Ishikawa (cell line): ENCODE measurements around the gene WNT11.

Experiments used
- CEBPB ChIP-seq: IDR thresholded peaks from 2 replicates; pipeline ENCODE4 v1.6.1; 2012
- CREB1 ChIP-seq: IDR thresholded peaks from 2 replicates; pipeline ENCODE4 v1.6.1; 2012; ENCODE audit warnings: low read depth
- EGR1 ChIP-seq: IDR thresholded peaks from 2 replicates; pipeline ENCODE4 v1.6.1; 2012
- EP300 ChIP-seq: IDR thresholded peaks from 2 replicates; pipeline ENCODE4 v1.6.1; 2012; ENCODE audit warnings: borderline replicate concordance
- FOXM1 ChIP-seq: IDR thresholded peaks from 2 replicates; pipeline ENCODE4 v1.6.1; 2012; ENCODE audit warnings: low read depth, borderline replicate concordance
- NFIC ChIP-seq: IDR thresholded peaks from 2 replicates; pipeline ENCODE4 v1.6.1; 2012
- RAD21 ChIP-seq: IDR thresholded peaks from 2 replicates; pipeline ENCODE4 v1.6.1; 2012; ENCODE audit warnings: low read depth
- TAF1 ChIP-seq: IDR thresholded peaks from 2 replicates; pipeline ENCODE4 v1.6.1; 2012; ENCODE audit warnings: low read depth, mild to moderate bottlenecking
- TCF12 ChIP-seq: IDR thresholded peaks from 2 replicates; pipeline ENCODE4 v1.6.1; 2012; ENCODE audit warnings: low read depth
- TEAD4 ChIP-seq: IDR thresholded peaks from 2 replicates; pipeline ENCODE4 v1.6.1; 2012
- YY1 ChIP-seq: IDR thresholded peaks from 2 replicates; pipeline ENCODE4 v1.6.1; 2012; ENCODE audit warnings: low read depth
- ZBTB7A ChIP-seq: IDR thresholded peaks from 2 replicates; pipeline ENCODE4 v1.6.1; 2012; ENCODE audit warnings: low read depth
- TF ChIP-seq, protein P1 (sequence below): IDR thresholded peaks from 2 replicates; pipeline ENCODE4 v1.6.1; 2012
- TF ChIP-seq, protein P2 (sequence below): IDR thresholded peaks from 2 replicates; pipeline ENCODE4 v1.6.1; 2012; ENCODE audit warnings: low read depth, mild to moderate bottlenecking
- TF ChIP-seq, protein P3 (sequence below): IDR thresholded peaks from 2 replicates; pipeline ENCODE4 v1.6.1; 2012

WNT11 gene

GRCh38 chr11:76179147-76179546, 27.2 kb downstream of the WNT11 start:
- TF ChIP-seq, protein P1, sequence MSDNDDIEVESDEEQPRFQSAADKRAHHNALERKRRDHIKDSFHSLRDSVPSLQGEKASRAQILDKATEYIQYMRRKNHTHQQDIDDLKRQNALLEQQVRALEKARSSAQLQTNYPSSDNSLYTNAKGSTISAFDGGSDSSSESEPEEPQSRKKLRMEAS, result no peak
- TF ChIP-seq RAD21, result no peak
- no peak for TF ChIP-seq YY1
- TF ChIP-seq, protein P2, sequence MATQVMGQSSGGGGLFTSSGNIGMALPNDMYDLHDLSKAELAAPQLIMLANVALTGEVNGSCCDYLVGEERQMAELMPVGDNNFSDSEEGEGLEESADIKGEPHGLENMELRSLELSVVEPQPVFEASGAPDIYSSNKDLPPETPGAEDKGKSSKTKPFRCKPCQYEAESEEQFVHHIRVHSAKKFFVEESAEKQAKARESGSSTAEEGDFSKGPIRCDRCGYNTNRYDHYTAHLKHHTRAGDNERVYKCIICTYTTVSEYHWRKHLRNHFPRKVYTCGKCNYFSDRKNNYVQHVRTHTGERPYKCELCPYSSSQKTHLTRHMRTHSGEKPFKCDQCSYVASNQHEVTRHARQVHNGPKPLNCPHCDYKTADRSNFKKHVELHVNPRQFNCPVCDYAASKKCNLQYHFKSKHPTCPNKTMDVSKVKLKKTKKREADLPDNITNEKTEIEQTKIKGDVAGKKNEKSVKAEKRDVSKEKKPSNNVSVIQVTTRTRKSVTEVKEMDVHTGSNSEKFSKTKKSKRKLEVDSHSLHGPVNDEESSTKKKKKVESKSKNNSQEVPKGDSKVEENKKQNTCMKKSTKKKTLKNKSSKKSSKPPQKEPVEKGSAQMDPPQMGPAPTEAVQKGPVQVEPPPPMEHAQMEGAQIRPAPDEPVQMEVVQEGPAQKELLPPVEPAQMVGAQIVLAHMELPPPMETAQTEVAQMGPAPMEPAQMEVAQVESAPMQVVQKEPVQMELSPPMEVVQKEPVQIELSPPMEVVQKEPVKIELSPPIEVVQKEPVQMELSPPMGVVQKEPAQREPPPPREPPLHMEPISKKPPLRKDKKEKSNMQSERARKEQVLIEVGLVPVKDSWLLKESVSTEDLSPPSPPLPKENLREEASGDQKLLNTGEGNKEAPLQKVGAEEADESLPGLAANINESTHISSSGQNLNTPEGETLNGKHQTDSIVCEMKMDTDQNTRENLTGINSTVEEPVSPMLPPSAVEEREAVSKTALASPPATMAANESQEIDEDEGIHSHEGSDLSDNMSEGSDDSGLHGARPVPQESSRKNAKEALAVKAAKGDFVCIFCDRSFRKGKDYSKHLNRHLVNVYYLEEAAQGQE, result no peak
- TF ChIP-seq, protein P3, sequence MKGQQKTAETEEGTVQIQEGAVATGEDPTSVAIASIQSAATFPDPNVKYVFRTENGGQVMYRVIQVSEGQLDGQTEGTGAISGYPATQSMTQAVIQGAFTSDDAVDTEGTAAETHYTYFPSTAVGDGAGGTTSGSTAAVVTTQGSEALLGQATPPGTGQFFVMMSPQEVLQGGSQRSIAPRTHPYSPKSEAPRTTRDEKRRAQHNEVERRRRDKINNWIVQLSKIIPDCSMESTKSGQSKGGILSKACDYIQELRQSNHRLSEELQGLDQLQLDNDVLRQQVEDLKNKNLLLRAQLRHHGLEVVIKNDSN, result no peak
- no peak for TF ChIP-seq NFIC
- TF ChIP-seq TEAD4, result no peak

- no peak for TF ChIP-seq ZBTB7A
- no peak for TF ChIP-seq FOXM1
- TF ChIP-seq YY1, result no peak
- no peak for TF ChIP-seq EP300
- no peak for TF ChIP-seq TEAD4
- TF ChIP-seq TAF1, result no peak
- TF ChIP-seq, protein P2, result no peak
These were observed 29.0 kb downstream of the WNT11 start for GRCh38 chr11:76177250-76177686.

DNA sequence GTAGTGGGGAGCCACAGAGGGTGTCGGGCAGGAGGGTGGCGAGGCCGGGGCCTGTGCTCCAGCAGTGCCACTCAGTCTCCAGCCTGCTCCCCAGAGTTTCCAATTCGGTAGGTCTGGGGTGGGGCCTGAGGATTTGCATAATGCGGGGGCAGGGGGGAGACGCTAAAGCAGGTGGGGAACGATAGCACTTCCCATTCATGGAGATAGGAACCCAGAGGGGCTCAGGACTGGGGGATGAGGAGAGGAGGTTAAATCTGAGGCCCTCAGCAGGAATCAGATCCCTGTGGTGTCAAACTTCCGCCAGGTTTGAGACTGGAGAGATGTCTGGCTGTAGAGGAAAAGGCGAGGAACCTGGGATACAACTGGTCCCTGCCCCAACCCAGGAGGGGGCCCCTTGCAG, 29.8 kb downstream of the WNT11 start:
- no peak for TF ChIP-seq YY1
- TF ChIP-seq CEBPB, result no peak
- TF ChIP-seq TAF1, result no peak
- no peak for TF ChIP-seq RAD21
- no peak for TF ChIP-seq EP300
- no peak for TF ChIP-seq NFIC
- TF ChIP-seq CREB1, result no peak
- TF ChIP-seq EGR1, result no peak
- no peak for TF ChIP-seq TEAD4
- TF ChIP-seq, protein P1, result no peak

DNA sequence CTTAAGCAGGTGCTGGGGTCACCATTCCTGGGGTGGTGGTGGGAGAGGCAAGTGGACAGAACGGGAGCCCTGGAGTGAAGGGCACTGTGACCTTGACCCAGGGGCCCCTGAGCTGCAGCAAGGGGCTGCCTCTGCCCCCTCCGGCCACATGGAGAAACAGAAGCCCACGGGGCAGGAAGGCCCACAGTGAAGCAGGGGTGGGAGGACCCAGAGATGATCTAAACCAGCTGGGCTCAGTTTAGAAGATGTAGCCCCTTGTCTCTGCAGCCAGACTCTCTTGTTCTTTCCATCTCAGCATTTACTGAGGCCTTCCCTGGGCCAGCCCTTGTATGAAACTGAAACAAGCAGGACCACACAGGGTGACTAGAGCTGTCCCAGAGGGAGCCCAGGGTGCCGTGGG, 30.5 kb downstream of the WNT11 start:
- TF ChIP-seq, protein P3, result no peak
- no peak for TF ChIP-seq TAF1
- no peak for TF ChIP-seq FOXM1
- no peak for TF ChIP-seq RAD21
- no peak for TF ChIP-seq EP300
- no peak for TF ChIP-seq CREB1
- no peak for TF ChIP-seq TCF12

- TF ChIP-seq, protein P1, result no peak
- TF ChIP-seq, protein P2, result no peak
- TF ChIP-seq, protein P3, result no peak
- TF ChIP-seq TCF12, result no peak
These were observed 32.0 kb downstream of the WNT11 start for GRCh38 chr11:76174330-76174729.
